Germinal center (tissue), 1 donor: ENCODE data around the gene DDX54.
"Not testable (repeated sequence)": the region's sequence is repeated elsewhere in the genome, so short reads cannot be mapped to it uniquely, and the experiment has no call there.

Experiments used
- DNase-seq: peaks from one replicate; pipeline ENCODE4 v3.0.0; 2012; ENCODE audit warnings: mixed read lengths, low spot score

Gene DDX54

GRCh38 chr12:113161415-113162016 lies 23.8 kb downstream of the DDX54 start:
- DNase-seq, result peak; percentile 94

- no peak for DNase-seq
Measured at GRCh38 chr12:113159937-113160336, 25.3 kb downstream of the DDX54 start.

- DNase-seq, result no peak
Measured at GRCh38 chr12:113158439-113159203, 26.7 kb downstream of the DDX54 start.

- no peak for DNase-seq
Measured at GRCh38 chr12:113157218-113157859, 27.9 kb downstream of the DDX54 start.

- DNase-seq, result no peak
Measured at GRCh38 chr12:113155646-113156045, 29.6 kb downstream of the DDX54 start.

GRCh38 chr12:113155060-113155459 lies 30.2 kb downstream of the DDX54 start:
- DNase-seq, result no peak

- peak; percentile 60 for DNase-seq
Measured at GRCh38 chr12:113154351-113154973, 30.8 kb downstream of the DDX54 start.

- peak; percentile 81 for DNase-seq
Measured at GRCh38 chr12:113152835-113153814, 32.2 kb downstream of the DDX54 start.

GRCh38 chr12:113152196-113152834 lies 33.0 kb downstream of the DDX54 start:
- DNase-seq, result no peak

- no peak for DNase-seq
Measured at GRCh38 chr12:113151655-113152054, 33.6 kb downstream of the DDX54 start.

- DNase-seq, result no peak
Measured at GRCh38 chr12:113149361-113150150, 35.7 kb downstream of the DDX54 start, which contains the start of gene CFAP73. Gene CFAP73, plus strand, starts transcription at chr12:113149724. Its CDS starts 134 bp downstream, at chr12:113149858.

- no peak for DNase-seq
Measured at GRCh38 chr12:113146999-113147398, 38.3 kb downstream of the DDX54 start.

GRCh38 chr12:113145720-113146551 lies 39.3 kb downstream of the DDX54 start:
- no peak for DNase-seq

GRCh38 chr12:113144806-113145205 lies 40.5 kb downstream of the DDX54 start:
- DNase-seq, result no peak

- DNase-seq, result no peak
Measured at GRCh38 chr12:113143959-113144358, 41.3 kb downstream of the DDX54 start.

GRCh38 chr12:113142886-113143332 lies 42.4 kb downstream of the DDX54 start:
- DNase-seq, result no peak

- DNase-seq, result no peak
Measured at GRCh38 chr12:113142173-113142885, 42.9 kb downstream of the DDX54 start.

- not testable (repeated sequence) for DNase-seq
Measured at GRCh38 chr12:113141716-113142115, 43.6 kb downstream of the DDX54 start.
